HepG2 (cell line): ENCODE data around the gene C6orf132. TPM values are rescaled to one million over a fixed set of nuclear protein-coding genes. Genes with fewer than 3 reads are reported as not detected.

Experiments used
- AGO2 ChIP-seq: fragments of 200-400 bp; formaldehyde crosslinking; optimal IDR thresholded peaks from 2 replicates; pipeline ENCODE3; 2017; ENCODE audit warnings: mild to moderate bottlenecking, low read depth, low read length, moderate library complexity
- DNMT3B ChIP-seq: conservative IDR thresholded peaks from 2 replicates; pipeline ENCODE4 v1.6.1; 2016; ENCODE audit warnings: missing biosample characterization, control low read depth
- FOSL2 ChIP-seq: sonication (generic); formaldehyde crosslinking; IDR thresholded peaks from 2 replicates; pipeline ENCODE4 v1.4.0; 2020; ENCODE audit warnings: missing genetic modification reagents
- HNRNPL ChIP-seq: fragments of 200-400 bp; formaldehyde crosslinking; IDR thresholded peaks from 2 replicates; pipeline ENCODE4 v1.6.1; 2017; ENCODE audit warnings: mild to moderate bottlenecking, low read depth, low read length
- KLF9 ChIP-seq: IDR thresholded peaks from 2 replicates; pipeline ENCODE4 v1.6.1; 2016; ENCODE audit warnings: low read depth
- NFE2 ChIP-seq: sonication (generic); formaldehyde crosslinking; IDR thresholded peaks from 2 replicates; pipeline ENCODE4 v1.4.0; 2020; ENCODE audit warnings: missing genetic modification reagents
- SMARCE1 ChIP-seq: fragments of 450-650 bp; IDR thresholded peaks from 2 replicates; pipeline ENCODE4 v1.6.1; 2017; ENCODE audit warnings: borderline replicate concordance
- SRY ChIP-seq: sonication (generic); formaldehyde crosslinking; IDR thresholded peaks from 2 replicates; pipeline ENCODE4 v1.8.0; 2022; ENCODE audit warnings: mild to moderate bottlenecking, missing genetic modification reagents
- ZBTB1 ChIP-seq: sonication (generic); formaldehyde crosslinking; IDR thresholded peaks from 2 replicates; pipeline ENCODE4 v1.4.0; 2020; ENCODE audit warnings: missing genetic modification reagents, borderline replicate concordance
- ZFP62 ChIP-seq: sonication (generic); formaldehyde crosslinking; IDR thresholded peaks from 2 replicates; pipeline ENCODE4 v1.4.0; 2020; ENCODE audit warnings: missing genetic modification reagents
- ZNF3 ChIP-seq: IDR thresholded peaks from 2 replicates; pipeline ENCODE4 v1.7.0; 2017; ENCODE audit warnings: inconsistent platforms
- ZNF382 ChIP-seq: sonication (generic); formaldehyde crosslinking; IDR thresholded peaks from 2 replicates; pipeline ENCODE4 v1.5.0; 2020; ENCODE audit warnings: missing genetic modification reagents, mild to moderate bottlenecking, borderline replicate concordance
- ZNF614 ChIP-seq: IDR thresholded peaks from 2 replicates; pipeline ENCODE4 v1.6.1; 2018; ENCODE audit warnings: missing biosample characterization, missing genetic modification reagents, inconsistent platforms, borderline replicate concordance
- ZNF768 ChIP-seq: sonication (generic); formaldehyde crosslinking; IDR thresholded peaks from 2 replicates; pipeline ENCODE4 v1.4.0; 2020; ENCODE audit warnings: missing genetic modification reagents
- ZNF772 ChIP-seq: sonication (generic); formaldehyde crosslinking; IDR thresholded peaks from 2 replicates; pipeline ENCODE4 v1.5.0; 2020; ENCODE audit warnings: mild to moderate bottlenecking, missing genetic modification reagents
- ZSCAN21 ChIP-seq: sonication (generic); formaldehyde crosslinking; IDR thresholded peaks from 2 replicates; pipeline ENCODE4 v1.8.0; 2022; ENCODE audit warnings: mild to moderate bottlenecking, missing genetic modification reagents, moderate library complexity, borderline replicate concordance
- polyA plus RNA-seq, 8 experiments: library from polyadenylated mRNA; depleted of rRNA in 3 of 8; stranded (reverse) in 7 of 8; unstranded in 1 of 8; fragments of >200 nt; fragmentation: Illumina TruSeq in 4 of 8; extraction: Trizol in 4 of 8; gene quantifications; 2 replicates each; pipeline versions ENCODE4 v1.2.1 to v1.2.3, GENCODE V29; 2011 to 2016; ENCODE audit warnings: low read depth in 4 of 8, missing spikeins in 1 of 8, mixed read lengths in 1 of 8; ENCODE audit not compliant: insufficient read depth in 1 of 8
- total RNA-seq, 5 experiments: library from RNA; depleted of rRNA; stranded (reverse); fragments of >200 nt; fragmentation: Illumina TruSeq; extraction: Trizol; gene quantifications; 2 replicates each; pipeline ENCODE4 v1.2.3, GENCODE V29; 2016; ENCODE audit warnings: low read depth in 1 of 5
- TF ChIP-seq, protein P1 (sequence below): IDR thresholded peaks from 2 replicates; pipeline ENCODE4 v1.6.1; 2016; ENCODE audit warnings: missing compliant biosample characterization, missing genetic modification reagents, borderline replicate concordance
- TF ChIP-seq, protein P2 (sequence below): sonication (generic); formaldehyde crosslinking; IDR thresholded peaks from 2 replicates; pipeline ENCODE4 v1.8.0; 2022; ENCODE audit warnings: mild to moderate bottlenecking, missing genetic modification reagents, borderline replicate concordance

The C6orf132 gene
- total and polyA plus RNA-seq, 2 of the 13 experiments (the other 11 are each of a cell fraction or from before 2014, with no cell fraction given) = 0.78 to 3.0 TPM

DNA sequence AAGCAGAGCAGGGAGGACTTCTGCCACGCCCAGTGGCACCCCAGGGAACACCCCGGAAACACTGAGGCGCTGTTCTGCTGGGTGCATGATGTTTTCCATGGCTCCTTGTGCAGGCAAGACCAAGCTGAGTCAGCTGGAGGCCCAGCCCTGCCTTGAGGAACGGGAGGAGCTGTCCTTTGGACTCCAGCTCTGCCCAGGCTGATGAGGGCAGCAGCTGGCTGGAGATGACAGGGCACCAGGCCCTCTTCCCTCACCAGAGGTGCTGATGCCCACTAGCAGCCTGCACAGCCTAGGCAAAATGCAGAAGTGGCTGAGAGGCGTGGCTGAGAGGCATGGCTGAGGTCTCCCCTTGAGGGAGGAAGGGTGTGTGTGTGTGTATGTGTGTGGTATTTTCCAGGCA lies 2.4 kb downstream of the C6orf132 start (continued):
- TF ChIP-seq FOSL2 (CRISPR knock-in tag) (0 out of 2 replicates have a peak, but pooled peaks have one; percentile 4), DNMT3B (CRISPR knock-in tag) (no peak), SRY (CRISPR knock-in tag) (no peak), ZNF772 (CRISPR knock-in tag) (no peak), ZFP62 (CRISPR knock-in tag) (no peak), NFE2 (CRISPR knock-in tag) (no peak), ZNF382 (CRISPR knock-in tag) (no peak), SMARCE1 (no peak), ZSCAN21 (CRISPR knock-in tag) (no peak), AGO2 (no peak), ZNF3 (CRISPR knock-in tag) (no peak), KLF9 (no peak), ZBTB1 (CRISPR knock-in tag) (no peak), ZNF768 (CRISPR knock-in tag) (peak; percentile 58; the same call in 1 of the 2 replicates), HNRNPL (peak; percentile 79; the same call in 1 of the 2 replicates), ZNF614 (no peak)
- TF ChIP-seq, protein P1, sequence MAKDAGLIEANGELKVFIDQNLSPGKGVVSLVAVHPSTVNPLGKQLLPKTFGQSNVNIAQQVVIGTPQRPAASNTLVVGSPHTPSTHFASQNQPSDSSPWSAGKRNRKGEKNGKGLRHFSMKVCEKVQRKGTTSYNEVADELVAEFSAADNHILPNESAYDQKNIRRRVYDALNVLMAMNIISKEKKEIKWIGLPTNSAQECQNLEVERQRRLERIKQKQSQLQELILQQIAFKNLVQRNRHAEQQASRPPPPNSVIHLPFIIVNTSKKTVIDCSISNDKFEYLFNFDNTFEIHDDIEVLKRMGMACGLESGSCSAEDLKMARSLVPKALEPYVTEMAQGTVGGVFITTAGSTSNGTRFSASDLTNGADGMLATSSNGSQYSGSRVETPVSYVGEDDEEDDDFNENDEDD = no peak
- TF ChIP-seq, protein P2, sequence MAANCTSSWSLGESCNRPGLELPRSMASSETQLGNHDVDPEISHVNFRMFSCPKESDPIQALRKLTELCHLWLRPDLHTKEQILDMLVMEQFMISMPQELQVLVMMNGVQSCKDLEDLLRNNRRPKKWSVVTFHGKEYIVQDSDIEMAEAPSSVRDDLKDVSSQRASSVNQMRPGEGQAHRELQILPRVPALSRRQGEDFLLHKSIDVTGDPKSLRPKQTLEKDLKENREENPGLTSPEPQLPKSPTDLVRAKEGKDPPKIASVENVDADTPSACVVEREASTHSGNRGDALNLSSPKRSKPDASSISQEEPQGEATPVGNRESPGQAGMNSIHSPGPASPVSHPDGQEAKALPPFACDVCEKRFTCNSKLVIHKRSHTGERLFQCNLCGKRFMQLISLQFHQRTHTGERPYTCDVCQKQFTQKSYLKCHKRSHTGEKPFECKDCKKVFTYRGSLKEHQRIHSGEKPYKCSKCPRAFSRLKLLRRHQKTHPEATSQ (CRISPR knock-in tag) = no peak
